SK-N-MC (cell line): ENCODE measurements around the gene FDPS.

Experiments
- EZH2 ChIP-seq: fragments of 200-600 bp; sonication (generic); IDR thresholded peaks from one replicate; pipeline ENCODE4 v1.6.1; 2017; ENCODE audit warnings: antibody characterized with exemption
- FOXP2 ChIP-seq: optimal IDR thresholded peaks from 2 replicates; pipeline ENCODE3; 2011; ENCODE audit warnings: mild to moderate bottlenecking, moderate library complexity; ENCODE audit not compliant: insufficient read depth; ENCODE audit errors: extremely low read length, control extremely low read depth
- POLR2AphosphoS5 ChIP-seq: IDR thresholded peaks from 2 replicates; pipeline ENCODE4 v1.6.1; 2012; ENCODE audit warnings: mild to moderate bottlenecking, low read depth, low read length, borderline replicate concordance

DNA sequence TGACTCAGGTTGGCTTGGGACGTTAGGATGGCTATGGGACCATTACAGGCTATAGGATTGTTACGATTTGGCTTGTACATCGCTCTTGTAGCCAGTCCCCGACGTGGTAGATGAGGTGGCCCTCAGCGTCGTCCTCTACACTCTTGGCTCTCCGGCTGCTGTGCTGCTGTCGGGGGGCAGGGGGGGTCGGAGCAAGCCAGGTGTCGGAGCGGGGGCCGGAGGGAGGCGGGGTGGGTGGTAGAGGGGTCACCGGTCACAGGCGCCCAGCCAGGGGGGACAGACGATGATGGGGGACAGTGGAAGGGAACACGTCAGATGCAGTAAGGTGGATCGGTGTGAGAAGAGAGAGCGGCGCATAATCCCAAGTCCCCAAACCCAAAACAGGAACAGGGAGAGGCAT, 40.0 kb upstream of the FDPS start:
- TF ChIP-seq EZH2 (no peak), FOXP2 (no peak), POLR2AphosphoS5 (no peak)
